Measurements from ENCODE around the gene SUGCT.

Gene SUGCT

GRCh38 chr7:40468891-40469864 is 334.4 kb downstream of the SUGCT start:
- no peak for DNase-seq (ENCODE audit: low read depth, low spot score)

GRCh38 chr7:40470091-40470592 is 335.3 kb downstream of the SUGCT start:
- no peak for DNase-seq (ENCODE audit: low read depth, low spot score)

GRCh38 chr7:40470817-40471216 is 336.0 kb downstream of the SUGCT start:
- DNase-seq (ENCODE audit: low read depth, low spot score) = no peak

- no peak for DNase-seq (ENCODE audit: low read depth, low spot score)
These were observed 337.1 kb downstream of the SUGCT start for GRCh38 chr7:40471891-40472290.

- no peak for DNase-seq (ENCODE audit: low read depth, low spot score)
These were observed 340.2 kb downstream of the SUGCT start for GRCh38 chr7:40474790-40475680.

GRCh38 chr7:40475681-40475982 is 340.8 kb downstream of the SUGCT start:
- no peak for DNase-seq (ENCODE audit: low read depth, low spot score)

GRCh38 chr7:40477094-40477493 is 342.3 kb downstream of the SUGCT start:
- no peak for DNase-seq (ENCODE audit: low read depth, low spot score)

GRCh38 chr7:40482845-40483244 is 348.0 kb downstream of the SUGCT start:
- DNase-seq (ENCODE audit: low read depth, low spot score) = no peak

GRCh38 chr7:40483630-40484029 is 348.8 kb downstream of the SUGCT start:
- no peak for DNase-seq (ENCODE audit: low read depth, low spot score)

GRCh38 chr7:40489844-40490602 is 355.2 kb downstream of the SUGCT start:
- DNase-seq (ENCODE audit: low read depth, low spot score) = no peak

- no peak for DNase-seq (ENCODE audit: low read depth, low spot score)
These were observed 355.8 kb downstream of the SUGCT start for GRCh38 chr7:40490603-40490924.

GRCh38 chr7:40492946-40493345 is 358.1 kb downstream of the SUGCT start:
- DNase-seq (ENCODE audit: low read depth, low spot score) = no peak

GRCh38 chr7:40493609-40494051 is 358.8 kb downstream of the SUGCT start:
- DNase-seq (ENCODE audit: low read depth, low spot score) = no peak

GRCh38 chr7:40498924-40499510 is 364.2 kb downstream of the SUGCT start:
- no peak for DNase-seq (ENCODE audit: low read depth, low spot score)

GRCh38 chr7:40499718-40500117 is 364.9 kb downstream of the SUGCT start:
- DNase-seq (ENCODE audit: low read depth, low spot score) = no peak

- DNase-seq (ENCODE audit: low read depth, low spot score) = no peak
These were observed 365.4 kb downstream of the SUGCT start for GRCh38 chr7:40500219-40500618.

- DNase-seq (ENCODE audit: low read depth, low spot score) = no peak
These were observed 367.6 kb downstream of the SUGCT start for GRCh38 chr7:40502359-40502758.

- no peak for DNase-seq (ENCODE audit: low read depth, low spot score)
These were observed 371.4 kb downstream of the SUGCT start for GRCh38 chr7:40506158-40506557.

- DNase-seq (ENCODE audit: low read depth, low spot score) = no peak
These were observed 372.4 kb downstream of the SUGCT start for GRCh38 chr7:40507166-40507565.

GRCh38 chr7:40509287-40509996 is 374.6 kb downstream of the SUGCT start:
- no peak for DNase-seq (ENCODE audit: low read depth, low spot score)

- no peak for DNase-seq (ENCODE audit: low read depth, low spot score)
These were observed 381.6 kb downstream of the SUGCT start for GRCh38 chr7:40516376-40516775.

Data from brain pericyte (primary cell).